HepG2 (cell line): ENCODE results near the gene SLC4A2. TPM values are rescaled to one million over a fixed set of nuclear protein-coding genes. Genes with fewer than 3 reads are reported as not detected.
A peak's percentile ranks its signal among the peaks of the same experiment; 100 is the strongest.

ENCODE experiments used
- DMAP1 ChIP-seq: IDR thresholded peaks from 2 replicates; pipeline ENCODE4 v1.6.1; 2016
- GATA4 ChIP-seq: sonication (generic); IDR thresholded peaks from 2 replicates; pipeline ENCODE4 v1.6.1; 2016; ENCODE audit warnings: antibody characterized with exemption, low read depth, borderline replicate concordance
- KLF16 ChIP-seq, 2 experiments: sonication (generic) in 1 of 2; formaldehyde crosslinking in 1 of 2; IDR thresholded peaks; 2 replicates each; pipeline versions ENCODE4 v1.6.1 to v1.8.0; 2016 to 2023; ENCODE audit warnings: missing genetic modification reagents in 2 of 2, missing compliant biosample characterization in 1 of 2
- SIN3B ChIP-seq: fragments of 150-350 bp; IDR thresholded peaks from 2 replicates; pipeline ENCODE4 v1.6.1; 2014; ENCODE audit warnings: low read length
- ZFP36L2 ChIP-seq: sonication (generic); formaldehyde crosslinking; IDR thresholded peaks from 2 replicates; pipeline ENCODE4 v1.4.0; 2020; ENCODE audit warnings: missing genetic modification reagents
- ZNF598 ChIP-seq: sonication (generic); formaldehyde crosslinking; IDR thresholded peaks from 2 replicates; pipeline ENCODE4 v1.5.1; 2020; ENCODE audit warnings: mild to moderate bottlenecking, missing genetic modification reagents, borderline replicate concordance
- ZNF720 ChIP-seq: sonication (generic); formaldehyde crosslinking; IDR thresholded peaks from 2 replicates; pipeline ENCODE4 v1.4.0; 2020; ENCODE audit warnings: missing genetic modification reagents
- ZNF850 ChIP-seq: sonication (generic); formaldehyde crosslinking; conservative IDR thresholded peaks from 2 replicates; pipeline ENCODE4 v1.9.0; 2021; ENCODE audit warnings: mild to moderate bottlenecking, missing genetic modification reagents
- ZSCAN21 ChIP-seq: sonication (generic); formaldehyde crosslinking; IDR thresholded peaks from 2 replicates; pipeline ENCODE4 v1.8.0; 2022; ENCODE audit warnings: mild to moderate bottlenecking, missing genetic modification reagents, moderate library complexity, borderline replicate concordance
- polyA plus RNA-seq, 8 experiments: library from polyadenylated mRNA; depleted of rRNA in 3 of 8; stranded (reverse) in 7 of 8; unstranded in 1 of 8; fragments of >200 nt; fragmentation: Illumina TruSeq in 4 of 8; extraction: Trizol in 4 of 8; gene quantifications; 2 replicates each; pipeline versions ENCODE4 v1.2.1 to v1.2.3, GENCODE V29; 2011 to 2016; ENCODE audit warnings: low read depth in 4 of 8, missing spikeins in 1 of 8, mixed read lengths in 1 of 8; ENCODE audit not compliant: insufficient read depth in 1 of 8
- total RNA-seq, 5 experiments: library from RNA; depleted of rRNA; stranded (reverse); fragments of >200 nt; fragmentation: Illumina TruSeq; extraction: Trizol; gene quantifications; 2 replicates each; pipeline ENCODE4 v1.2.3, GENCODE V29; 2016; ENCODE audit warnings: low read depth in 1 of 5
- TF ChIP-seq, protein P1 (sequence below): sonication (generic); formaldehyde crosslinking; IDR thresholded peaks from 2 replicates; pipeline ENCODE4 v1.4.0; 2020; ENCODE audit warnings: missing genetic modification reagents
- TF ChIP-seq, protein P2 (sequence below): sonication (generic); formaldehyde crosslinking; IDR thresholded peaks from 2 replicates; pipeline ENCODE4 v1.8.1; 2022; ENCODE audit warnings: low read depth, mild to moderate bottlenecking, missing genetic modification reagents
- TF ChIP-seq, protein P3 (sequence below): sonication (generic); formaldehyde crosslinking; IDR thresholded peaks from 2 replicates; pipeline ENCODE4 v1.4.0; 2020; ENCODE audit warnings: missing genetic modification reagents
- TF ChIP-seq, protein P4 (sequence below): sonication (generic); formaldehyde crosslinking; IDR thresholded peaks from 2 replicates; pipeline ENCODE4 v1.8.1; 2022; ENCODE audit warnings: mild to moderate bottlenecking, missing genetic modification reagents
- TF ChIP-seq, protein P5 (sequence below): sonication (generic); formaldehyde crosslinking; IDR thresholded peaks from 2 replicates; pipeline ENCODE4 v1.4.0; 2020; ENCODE audit warnings: mild to moderate bottlenecking, missing genetic modification reagents

Gene SLC4A2
- total and polyA plus RNA-seq, 2 of the 13 experiments (the other 11 are each of a cell fraction or from before 2014, with no cell fraction given) = 51.9 to 73.4 TPM

DNA sequence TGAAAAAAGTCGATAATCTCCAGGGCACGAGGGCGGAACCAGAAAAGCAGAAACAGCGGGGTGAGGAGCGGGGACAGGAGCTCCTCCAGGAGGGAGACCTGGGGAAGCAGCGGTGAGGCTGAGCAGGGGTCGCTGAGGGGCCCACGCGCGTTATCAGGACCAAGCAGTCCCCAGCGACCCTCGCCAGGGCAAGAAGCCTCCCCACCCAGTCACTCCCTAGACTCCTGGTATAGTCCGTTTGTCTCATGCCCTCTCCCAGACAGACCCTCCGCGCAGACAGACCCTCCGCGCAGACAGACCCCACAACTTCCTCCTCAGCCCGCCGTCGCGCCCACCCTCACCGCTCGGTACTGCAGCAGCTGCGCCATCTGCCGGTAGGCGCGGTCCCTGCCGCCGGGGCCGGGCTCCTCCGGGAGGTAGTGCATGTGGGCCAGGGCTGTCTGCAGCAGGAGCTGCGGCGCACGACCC lies 41.4 kb upstream of the SLC4A2 start (continued):
- TF ChIP-seq ZNF850 (no peak), ZNF720 (CRISPR knock-in tag) (no peak), GATA4 (no peak), SIN3B (no peak), ZFP36L2 (CRISPR knock-in tag) (0 out of 2 replicates have a peak, but pooled peaks have one; percentile 66), DMAP1 (CRISPR knock-in tag) (peak; percentile 26; the same call in 1 of the 2 replicates), ZNF598 (CRISPR knock-in tag) (no peak), KLF16 (CRISPR knock-in tag; IDR thresholded peaks at IDR 0.05) (0 out of 4 replicates have a peak, but pooled peaks of 1 of the 2 experiments have one; percentile 40), ZSCAN21 (CRISPR knock-in tag) (no peak)
- TF ChIP-seq, protein P1, sequence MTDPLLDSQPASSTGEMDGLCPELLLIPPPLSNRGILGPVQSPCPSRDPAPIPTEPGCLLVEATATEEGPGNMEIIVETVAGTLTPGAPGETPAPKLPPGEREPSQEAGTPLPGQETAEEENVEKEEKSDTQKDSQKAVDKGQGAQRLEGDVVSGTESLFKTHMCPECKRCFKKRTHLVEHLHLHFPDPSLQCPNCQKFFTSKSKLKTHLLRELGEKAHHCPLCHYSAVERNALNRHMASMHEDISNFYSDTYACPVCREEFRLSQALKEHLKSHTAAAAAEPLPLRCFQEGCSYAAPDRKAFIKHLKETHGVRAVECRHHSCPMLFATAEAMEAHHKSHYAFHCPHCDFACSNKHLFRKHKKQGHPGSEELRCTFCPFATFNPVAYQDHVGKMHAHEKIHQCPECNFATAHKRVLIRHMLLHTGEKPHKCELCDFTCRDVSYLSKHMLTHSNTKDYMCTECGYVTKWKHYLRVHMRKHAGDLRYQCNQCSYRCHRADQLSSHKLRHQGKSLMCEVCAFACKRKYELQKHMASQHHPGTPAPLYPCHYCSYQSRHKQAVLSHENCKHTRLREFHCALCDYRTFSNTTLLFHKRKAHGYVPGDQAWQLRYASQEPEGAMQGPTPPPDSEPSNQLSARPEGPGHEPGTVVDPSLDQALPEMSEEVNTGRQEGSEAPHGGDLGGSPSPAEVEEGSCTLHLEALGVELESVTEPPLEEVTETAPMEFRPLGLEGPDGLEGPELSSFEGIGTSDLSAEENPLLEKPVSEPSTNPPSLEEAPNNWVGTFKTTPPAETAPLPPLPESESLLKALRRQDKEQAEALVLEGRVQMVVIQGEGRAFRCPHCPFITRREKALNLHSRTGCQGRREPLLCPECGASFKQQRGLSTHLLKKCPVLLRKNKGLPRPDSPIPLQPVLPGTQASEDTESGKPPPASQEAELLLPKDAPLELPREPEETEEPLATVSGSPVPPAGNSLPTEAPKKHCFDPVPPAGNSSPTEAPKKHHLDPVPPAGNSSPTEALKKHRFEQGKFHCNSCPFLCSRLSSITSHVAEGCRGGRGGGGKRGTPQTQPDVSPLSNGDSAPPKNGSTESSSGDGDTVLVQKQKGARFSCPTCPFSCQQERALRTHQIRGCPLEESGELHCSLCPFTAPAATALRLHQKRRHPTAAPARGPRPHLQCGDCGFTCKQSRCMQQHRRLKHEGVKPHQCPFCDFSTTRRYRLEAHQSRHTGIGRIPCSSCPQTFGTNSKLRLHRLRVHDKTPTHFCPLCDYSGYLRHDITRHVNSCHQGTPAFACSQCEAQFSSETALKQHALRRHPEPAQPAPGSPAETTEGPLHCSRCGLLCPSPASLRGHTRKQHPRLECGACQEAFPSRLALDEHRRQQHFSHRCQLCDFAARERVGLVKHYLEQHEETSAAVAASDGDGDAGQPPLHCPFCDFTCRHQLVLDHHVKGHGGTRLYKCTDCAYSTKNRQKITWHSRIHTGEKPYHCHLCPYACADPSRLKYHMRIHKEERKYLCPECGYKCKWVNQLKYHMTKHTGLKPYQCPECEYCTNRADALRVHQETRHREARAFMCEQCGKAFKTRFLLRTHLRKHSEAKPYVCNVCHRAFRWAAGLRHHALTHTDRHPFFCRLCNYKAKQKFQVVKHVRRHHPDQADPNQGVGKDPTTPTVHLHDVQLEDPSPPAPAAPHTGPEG (CRISPR knock-in tag) = no peak
- TF ChIP-seq, protein P2, sequence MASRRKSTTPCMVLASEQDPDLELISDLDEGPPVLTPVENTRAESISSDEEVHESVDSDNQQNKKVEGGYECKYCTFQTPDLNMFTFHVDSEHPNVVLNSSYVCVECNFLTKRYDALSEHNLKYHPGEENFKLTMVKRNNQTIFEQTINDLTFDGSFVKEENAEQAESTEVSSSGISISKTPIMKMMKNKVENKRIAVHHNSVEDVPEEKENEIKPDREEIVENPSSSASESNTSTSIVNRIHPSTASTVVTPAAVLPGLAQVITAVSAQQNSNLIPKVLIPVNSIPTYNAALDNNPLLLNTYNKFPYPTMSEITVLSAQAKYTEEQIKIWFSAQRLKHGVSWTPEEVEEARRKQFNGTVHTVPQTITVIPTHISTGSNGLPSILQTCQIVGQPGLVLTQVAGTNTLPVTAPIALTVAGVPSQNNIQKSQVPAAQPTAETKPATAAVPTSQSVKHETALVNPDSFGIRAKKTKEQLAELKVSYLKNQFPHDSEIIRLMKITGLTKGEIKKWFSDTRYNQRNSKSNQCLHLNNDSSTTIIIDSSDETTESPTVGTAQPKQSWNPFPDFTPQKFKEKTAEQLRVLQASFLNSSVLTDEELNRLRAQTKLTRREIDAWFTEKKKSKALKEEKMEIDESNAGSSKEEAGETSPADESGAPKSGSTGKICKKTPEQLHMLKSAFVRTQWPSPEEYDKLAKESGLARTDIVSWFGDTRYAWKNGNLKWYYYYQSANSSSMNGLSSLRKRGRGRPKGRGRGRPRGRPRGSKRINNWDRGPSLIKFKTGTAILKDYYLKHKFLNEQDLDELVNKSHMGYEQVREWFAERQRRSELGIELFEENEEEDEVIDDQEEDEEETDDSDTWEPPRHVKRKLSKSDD (CRISPR knock-in tag) = no peak
- TF ChIP-seq, protein P3, sequence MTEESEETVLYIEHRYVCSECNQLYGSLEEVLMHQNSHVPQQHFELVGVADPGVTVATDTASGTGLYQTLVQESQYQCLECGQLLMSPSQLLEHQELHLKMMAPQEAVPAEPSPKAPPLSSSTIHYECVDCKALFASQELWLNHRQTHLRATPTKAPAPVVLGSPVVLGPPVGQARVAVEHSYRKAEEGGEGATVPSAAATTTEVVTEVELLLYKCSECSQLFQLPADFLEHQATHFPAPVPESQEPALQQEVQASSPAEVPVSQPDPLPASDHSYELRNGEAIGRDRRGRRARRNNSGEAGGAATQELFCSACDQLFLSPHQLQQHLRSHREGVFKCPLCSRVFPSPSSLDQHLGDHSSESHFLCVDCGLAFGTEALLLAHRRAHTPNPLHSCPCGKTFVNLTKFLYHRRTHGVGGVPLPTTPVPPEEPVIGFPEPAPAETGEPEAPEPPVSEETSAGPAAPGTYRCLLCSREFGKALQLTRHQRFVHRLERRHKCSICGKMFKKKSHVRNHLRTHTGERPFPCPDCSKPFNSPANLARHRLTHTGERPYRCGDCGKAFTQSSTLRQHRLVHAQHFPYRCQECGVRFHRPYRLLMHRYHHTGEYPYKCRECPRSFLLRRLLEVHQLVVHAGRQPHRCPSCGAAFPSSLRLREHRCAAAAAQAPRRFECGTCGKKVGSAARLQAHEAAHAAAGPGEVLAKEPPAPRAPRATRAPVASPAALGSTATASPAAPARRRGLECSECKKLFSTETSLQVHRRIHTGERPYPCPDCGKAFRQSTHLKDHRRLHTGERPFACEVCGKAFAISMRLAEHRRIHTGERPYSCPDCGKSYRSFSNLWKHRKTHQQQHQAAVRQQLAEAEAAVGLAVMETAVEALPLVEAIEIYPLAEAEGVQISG (CRISPR knock-in tag) = 0 out of 2 replicates have a peak, but pooled peaks have one; percentile 17
- TF ChIP-seq, protein P4, sequence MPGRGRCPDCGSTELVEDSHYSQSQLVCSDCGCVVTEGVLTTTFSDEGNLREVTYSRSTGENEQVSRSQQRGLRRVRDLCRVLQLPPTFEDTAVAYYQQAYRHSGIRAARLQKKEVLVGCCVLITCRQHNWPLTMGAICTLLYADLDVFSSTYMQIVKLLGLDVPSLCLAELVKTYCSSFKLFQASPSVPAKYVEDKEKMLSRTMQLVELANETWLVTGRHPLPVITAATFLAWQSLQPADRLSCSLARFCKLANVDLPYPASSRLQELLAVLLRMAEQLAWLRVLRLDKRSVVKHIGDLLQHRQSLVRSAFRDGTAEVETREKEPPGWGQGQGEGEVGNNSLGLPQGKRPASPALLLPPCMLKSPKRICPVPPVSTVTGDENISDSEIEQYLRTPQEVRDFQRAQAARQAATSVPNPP (CRISPR knock-in tag) = no peak
- TF ChIP-seq, protein P5, sequence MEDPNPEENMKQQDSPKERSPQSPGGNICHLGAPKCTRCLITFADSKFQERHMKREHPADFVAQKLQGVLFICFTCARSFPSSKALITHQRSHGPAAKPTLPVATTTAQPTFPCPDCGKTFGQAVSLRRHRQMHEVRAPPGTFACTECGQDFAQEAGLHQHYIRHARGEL (CRISPR knock-in tag) = no peak; the same call in 1 of the 2 replicates
